Trophoblast cell (in vitro differentiated cells and primary cell): ENCODE measurements around the gene GIT1.

Source experiments
- DNase-seq, 2 donors: peaks; one replicate each; pipeline ENCODE4 v3.0.0-alpha.2; 2016
- H2AFZ ChIP-seq: 2 replicates; pipeline ENCODE4 v1.6.1; 2013; ENCODE audit warnings: low read length, moderate library complexity, mild to moderate bottlenecking; ENCODE audit not compliant: insufficient read depth, poor library complexity
- H2AK5ac ChIP-seq: 2 replicates; pipeline ENCODE4 v1.6.1; 2013; ENCODE audit warnings: mild to moderate bottlenecking, low read length
- H2BK120ac ChIP-seq: 2 replicates; pipeline ENCODE4 v1.6.1; 2013; ENCODE audit warnings: low read length, mild to moderate bottlenecking, moderate library complexity; ENCODE audit not compliant: insufficient read depth, poor library complexity
- H2BK12ac ChIP-seq: 2 replicates; pipeline ENCODE4 v1.6.1; 2013; ENCODE audit warnings: mild to moderate bottlenecking, low read length, moderate library complexity
- H2BK5ac ChIP-seq: 2 replicates; pipeline ENCODE4 v1.6.1; 2013; ENCODE audit warnings: low read length, low read depth, moderate library complexity, mild to moderate bottlenecking; ENCODE audit not compliant: poor library complexity
- H3K14ac ChIP-seq: 2 replicates; pipeline ENCODE4 v1.6.1; 2013; ENCODE audit warnings: mild to moderate bottlenecking, low read length
- H3K18ac ChIP-seq: 2 replicates; pipeline ENCODE4 v1.6.1; 2013; ENCODE audit warnings: mild to moderate bottlenecking, low read length
- H3K23ac ChIP-seq: 2 replicates; pipeline ENCODE4 v1.6.1; 2013; ENCODE audit warnings: low read length
- H3K27ac ChIP-seq: 2 replicates; pipeline ENCODE4 v1.5.1; 2013; ENCODE audit warnings: low read depth, mild to moderate bottlenecking, inconsistent platforms, low read length, moderate library complexity
- H3K27me3 ChIP-seq: 2 replicates; pipeline ENCODE4 v1.6.1; 2013; ENCODE audit warnings: inconsistent platforms, mild to moderate bottlenecking, low read length, moderate library complexity; ENCODE audit not compliant: insufficient read depth
- H3K36me3 ChIP-seq, 2 experiments: 1 replicate in 1 of 2; 2 replicates in 1 of 2; pipeline ENCODE4 v1.6.1; 2013; ENCODE audit warnings: low read length in 2 of 2, mild to moderate bottlenecking in 2 of 2, moderate library complexity in 1 of 2; ENCODE audit not compliant: insufficient read depth in 2 of 2, control insufficient read depth in 1 of 2
- H3K4ac ChIP-seq: 2 replicates; pipeline ENCODE4 v1.6.1; 2013; ENCODE audit warnings: low read depth, mild to moderate bottlenecking, low read length, moderate library complexity
- H3K4me1 ChIP-seq, 2 experiments: 1 replicate in 1 of 2; 2 replicates in 1 of 2; pipeline ENCODE4 v1.6.1; 2013; ENCODE audit warnings: low read length in 2 of 2, mild to moderate bottlenecking in 2 of 2, moderate library complexity in 1 of 2; ENCODE audit not compliant: insufficient read depth in 2 of 2, control insufficient read depth in 1 of 2
- H3K4me2 ChIP-seq: 2 replicates; pipeline ENCODE4 v1.6.1; 2013; ENCODE audit warnings: inconsistent platforms, mild to moderate bottlenecking, low read length, moderate library complexity
- H3K4me3 ChIP-seq: 2 replicates; pipeline ENCODE4 v1.5.1; 2013; ENCODE audit warnings: mild to moderate bottlenecking, low read depth, low read length, inconsistent platforms
- H3K79me1 ChIP-seq: one replicate; pipeline ENCODE4 v1.6.1; 2013; ENCODE audit warnings: low read length
- H3K79me2 ChIP-seq: 2 replicates; pipeline ENCODE4 v1.6.1; 2013; ENCODE audit warnings: low read length, mild to moderate bottlenecking; ENCODE audit not compliant: control insufficient read depth, insufficient read depth, poor library complexity
- H3K9ac ChIP-seq: 2 replicates; pipeline ENCODE4 v1.6.1; 2013; ENCODE audit warnings: mild to moderate bottlenecking, low read length
- H3K9me3 ChIP-seq: 2 replicates; pipeline ENCODE4 v1.6.1; 2013; ENCODE audit warnings: low read depth, mild to moderate bottlenecking, control low read depth, inconsistent platforms, low read length; ENCODE audit not compliant: insufficient read depth
- H4K12ac ChIP-seq: 2 replicates; pipeline ENCODE4 v1.6.1; 2013; ENCODE audit warnings: low read depth, mild to moderate bottlenecking, low read length, moderate library complexity
- H4K8ac ChIP-seq: 2 replicates; pipeline ENCODE4 v1.6.1; 2013; ENCODE audit warnings: low read depth, mild to moderate bottlenecking, low read length, moderate library complexity
- H4K91ac ChIP-seq: one replicate; pipeline ENCODE4 v1.6.1; 2013; ENCODE audit warnings: low read depth, mild to moderate bottlenecking, low read length, moderate library complexity
- WGBS: extraction: QIAGEN DNeasy Blood & Tissue Kit; methylation state at CpG from one replicate; pipeline ENCODE4 v1.1.7; 2013; ENCODE audit warnings: missing lambda C conversion rate; ENCODE audit not compliant: insufficient read length, insufficient coverage; ENCODE audit errors: extremely low coverage; 5-methylcytosine and 5-hydroxymethylcytosine counted together

Gene GIT1

GRCh38 chr17:29546085-29546484, 43.4 kb downstream of the GIT1 start:
- Histone ChIP-seq H2AK5ac (no peak overlapping the region), H4K12ac (no peak overlapping the region), H3K4me1 (no peaks in the 10 kb centered on the region), H3K9me3 (no peaks in the 10 kb centered on the region), H3K18ac (no peak overlapping the region), H3K9ac (no peak overlapping the region), H3K79me2 (no peaks in the 10 kb centered on the region), H3K27ac (no peak overlapping the region), H3K4ac (no peak overlapping the region), H2BK12ac (no peak overlapping the region), H3K23ac (no peak overlapping the region), H4K91ac (no peak overlapping the region), H4K8ac (no peak overlapping the region), H2AFZ (no peak overlapping the region), H3K4me2 (no peak overlapping the region), H2BK120ac (no peak overlapping the region), H3K36me3 (peaks cover 10 to 13% of the 10 kb centered on the region in 2 experiments), H2BK5ac (no peak overlapping the region), H3K79me1 (no peaks in the 10 kb centered on the region), H3K4me3 (no peak overlapping the region), H3K27me3 (no peaks in the 10 kb centered on the region), H3K14ac (no peak overlapping the region)
- peak in 1 of 2 donors; percentile 32 for DNase-seq
- WGBS = no CpG with 5 or more reads among the region's 1 CpG

GRCh38 chr17:29544066-29544465, 45.4 kb downstream of the GIT1 start:
- WGBS = no CpG with 5 or more reads among the region's 4 CpGs
- Histone ChIP-seq H3K4me3 (no peak overlapping the region), H4K91ac (no peak overlapping the region)

GRCh38 chr17:29533976-29534375, 55.5 kb downstream of the GIT1 start:
- H4K91ac ChIP-seq = no peak overlapping the region
- H2BK120ac ChIP-seq = no peak overlapping the region
- no peak overlapping the region for H3K4me3 ChIP-seq
- H3K4me2 ChIP-seq = no peak overlapping the region
- H3K18ac ChIP-seq = no peak overlapping the region
- H3K27me3 ChIP-seq = no peaks in the 10 kb centered on the region
- no peaks in the 10 kb centered on the region for H3K4me1 ChIP-seq
- H3K23ac ChIP-seq = peak overlapping the region; percentile 35
- H3K14ac ChIP-seq = no peak overlapping the region
- no peak overlapping the region for H4K8ac ChIP-seq
- H3K4ac ChIP-seq = no peak overlapping the region
- no peak overlapping the region for H2BK5ac ChIP-seq
- no peak overlapping the region for H2AFZ ChIP-seq
- H3K9me3 ChIP-seq = no peaks in the 10 kb centered on the region
- H2AK5ac ChIP-seq = no peak overlapping the region
- H3K36me3 ChIP-seq = peaks cover 28 to 31% of the 10 kb centered on the region in 2 experiments
- H3K27ac ChIP-seq = no peak overlapping the region
- DNase-seq = no peak
- H2BK12ac ChIP-seq = no peak overlapping the region
- no CpG with 5 or more reads among the region's 8 CpGs for WGBS
- peak overlapping the region; percentile 72 for H3K9ac ChIP-seq
- H3K79me1 ChIP-seq = no peaks in the 10 kb centered on the region
- H4K12ac ChIP-seq = no peak overlapping the region
- H3K79me2 ChIP-seq = no peaks in the 10 kb centered on the region

More at GRCh38 chr17:29544066-29544465, 45.4 kb downstream of the GIT1 start:
- DNase-seq = no peak
- Histone ChIP-seq H3K79me2 (no peaks in the 10 kb centered on the region), H4K12ac (no peak overlapping the region), H4K8ac (no peak overlapping the region), H3K14ac (no peak overlapping the region), H2AFZ (no peak overlapping the region), H3K18ac (no peak overlapping the region), H3K4me2 (no peak overlapping the region), H3K9me3 (no peaks in the 10 kb centered on the region), H3K4ac (no peak overlapping the region), H3K4me1 (no peaks in the 10 kb centered on the region), H2BK5ac (no peak overlapping the region), H2AK5ac (no peak overlapping the region), H3K27ac (no peak overlapping the region), H3K27me3 (no peaks in the 10 kb centered on the region), H3K79me1 (no peaks in the 10 kb centered on the region), H3K36me3 (peaks cover 12 to 17% of the 10 kb centered on the region in 2 experiments), H2BK12ac (no peak overlapping the region), H2BK120ac (no peak overlapping the region), H3K23ac (no peak overlapping the region), H3K9ac (no peak overlapping the region)

- Histone ChIP-seq H2BK120ac (no peak overlapping the region), H2AFZ (no peak overlapping the region), H2AK5ac (no peak overlapping the region), H3K4me2 (no peak overlapping the region), H3K36me3 (peaks cover 24 to 25% of the 10 kb centered on the region in 2 experiments), H3K23ac (no peak overlapping the region), H2BK12ac (no peak overlapping the region), H3K4me1 (no peaks in the 10 kb centered on the region), H3K9ac (no peak overlapping the region), H3K79me2 (no peaks in the 10 kb centered on the region), H3K27me3 (no peaks in the 10 kb centered on the region), H4K12ac (no peak overlapping the region), H3K27ac (no peak overlapping the region), H3K14ac (no peak overlapping the region), H3K18ac (no peak overlapping the region), H4K91ac (no peak overlapping the region), H3K9me3 (no peaks in the 10 kb centered on the region), H3K4ac (no peak overlapping the region), H4K8ac (no peak overlapping the region), H3K4me3 (no peak overlapping the region), H2BK5ac (no peak overlapping the region), H3K79me1 (no peaks in the 10 kb centered on the region)
- peak; percentile 92 to 95 for DNase-seq
- WGBS = no CpG with 5 or more reads among the region's 3 CpGs
Observed at GRCh38 chr17:29526322-29526721, 63.1 kb downstream of the GIT1 start.
